ENCODE measurements around the gene PIK3CB.

Gene PIK3CB

GRCh38 chr3:138768125-138768524 lies 66.6 kb downstream of the PIK3CB start:
- no peak overlapping the region for H3K4me3 ChIP-seq (ENCODE audit: low read depth, low read length)
- POLR2A ChIA-PET = no interaction called here
- no peak for TF ChIP-seq CTCF (IDR thresholded peaks at IDR 0.05; ENCODE audit: insufficient read depth, low read length, missing control alignments)
- no peak for DNase-seq (ENCODE audit: low read depth, low spot score)
- CTCF ChIA-PET = interaction anchor here (1.0 to 2.1 kb wide), 4 partner anchors 9 to 153 kb away, joined by 3 to 7 read pairs (median 3); no protein-coding TSS in a partner anchor

GRCh38 chr3:138767498-138768104 lies 67.1 kb downstream of the PIK3CB start:
- CTCF ChIA-PET = interaction anchor here (1.0 to 2.1 kb wide), 5 partner anchors 9 to 153 kb away, joined by 3 to 7 read pairs (median 3); no protein-coding TSS in a partner anchor
- POLR2A ChIA-PET = no interaction called here
- no peak overlapping the region for H3K4me3 ChIP-seq (ENCODE audit: low read depth, low read length)
- no peak for DNase-seq (ENCODE audit: low read depth, low spot score)
- TF ChIP-seq CTCF (IDR thresholded peaks at IDR 0.05; ENCODE audit: insufficient read depth, low read length, missing control alignments) = no peak

GRCh38 chr3:138761002-138761401 lies 73.7 kb downstream of the PIK3CB start:
- DNase-seq (ENCODE audit: low read depth, low spot score) = no peak
- CTCF ChIA-PET = no interaction called here
- no peak overlapping the region for H3K4me3 ChIP-seq (ENCODE audit: low read depth, low read length)
- POLR2A ChIA-PET = no interaction called here
- no peak for TF ChIP-seq CTCF (IDR thresholded peaks at IDR 0.05; ENCODE audit: insufficient read depth, low read length, missing control alignments)

GRCh38 chr3:138748190-138748589 lies 86.5 kb downstream of the PIK3CB start:
- TF ChIP-seq CTCF (IDR thresholded peaks at IDR 0.05; ENCODE audit: insufficient read depth, low read length, missing control alignments) = no peak
- CTCF ChIA-PET = interaction anchor here (0.6 to 1.3 kb wide), 2 partner anchors 16 to 167 kb away, joined by 3 read pairs; no protein-coding TSS in a partner anchor
- H3K4me3 ChIP-seq (ENCODE audit: low read depth, low read length) = no peak overlapping the region
- no peak for DNase-seq (ENCODE audit: low read depth, low spot score)
- POLR2A ChIA-PET = no interaction called here

- POLR2A ChIA-PET = no interaction called here
- CTCF ChIA-PET = no interaction called here
- DNase-seq (ENCODE audit: low read depth, low spot score) = no peak
- TF ChIP-seq CTCF (IDR thresholded peaks at IDR 0.05; ENCODE audit: insufficient read depth, low read length, missing control alignments) = no peak
- H3K4me3 ChIP-seq (ENCODE audit: low read depth, low read length) = no peak overlapping the region
These were observed 87.5 kb downstream of the PIK3CB start for GRCh38 chr3:138747225-138747624.

GRCh38 chr3:138740072-138740471 lies 94.7 kb downstream of the PIK3CB start:
- ChIA-PET POLR2A (no interaction called here), CTCF (no interaction called here)
- no peak for DNase-seq (ENCODE audit: low read depth, low spot score)
- H3K4me3 ChIP-seq (ENCODE audit: low read depth, low read length) = no peak overlapping the region
- no peak for TF ChIP-seq CTCF (IDR thresholded peaks at IDR 0.05; ENCODE audit: insufficient read depth, low read length, missing control alignments)
